Spleen (tissue), 11 donors: ENCODE results near the gene IL17RB. TPM values are rescaled to one million over a fixed set of nuclear protein-coding genes. Genes with fewer than 3 reads are reported as not detected.
A peak's percentile ranks its signal among the peaks of the same experiment; 100 is the strongest.

Experiments used
- DNase-seq: peaks from one replicate; pipeline ENCODE4 v3.0.0-alpha.2; 2020
- H3K27ac ChIP-seq, 8 donors: fragments of 200-600 bp; sonication (generic) in 7 of 8; 1 replicate in 4 of 8; 2 replicates in 4 of 8; pipeline versions ENCODE4 v1.5.0 to v1.8.0; 2016 to 2021; ENCODE audit warnings: inconsistent platforms in 4 of 8, mild to moderate bottlenecking in 4 of 8, moderate library complexity in 1 of 8
- H3K27me3 ChIP-seq, 7 donors: fragments of 200-600 bp; sonication (generic) in 6 of 7; replicated peaks in 1 of 7; 1 replicate in 4 of 7; 2 replicates in 3 of 7; pipeline versions ENCODE4 v1.5.0 to v1.8.0; 2016 to 2021; ENCODE audit warnings: inconsistent platforms in 3 of 7, mild to moderate bottlenecking in 1 of 7
- H3K36me3 ChIP-seq, 6 donors: fragments of 200-600 bp; sonication (generic) in 5 of 6; 1 replicate in 4 of 6; 2 replicates in 2 of 6; pipeline versions ENCODE4 v1.5.0 to v1.8.0; 2016 to 2021; ENCODE audit warnings: inconsistent platforms in 2 of 6
- H3K4me1 ChIP-seq, 6 donors: fragments of 200-600 bp; sonication (generic) in 5 of 6; 1 replicate in 3 of 6; 2 replicates in 3 of 6; pipeline versions ENCODE4 v1.5.0 to v1.8.0; 2016 to 2021; ENCODE audit warnings: inconsistent platforms in 3 of 6
- H3K4me3 ChIP-seq, 8 donors: fragments of 200-600 bp; sonication (generic) in 7 of 8; 1 replicate in 4 of 8; 2 replicates in 4 of 8; pipeline versions ENCODE4 v1.5.0 to v1.8.0; 2016 to 2021; ENCODE audit warnings: inconsistent platforms in 4 of 8, mild to moderate bottlenecking in 4 of 8, moderate library complexity in 2 of 8
- H3K9me3 ChIP-seq, 8 donors: fragments of 200-600 bp; sonication (generic) in 7 of 8; 1 replicate in 4 of 8; 2 replicates in 4 of 8; pipeline versions ENCODE4 v1.5.0 to v1.8.0; 2016 to 2021; ENCODE audit warnings: inconsistent platforms in 4 of 8
- POLR2A ChIP-seq, 3 donors: fragments of 450-650 bp; IDR thresholded peaks; one replicate each; pipeline ENCODE4 v1.5.1; 2017; ENCODE audit warnings: antibody characterized with exemption in 3 of 3, mild to moderate bottlenecking in 1 of 3
- POLR2AphosphoS5 ChIP-seq, 3 donors: sonication (generic); formaldehyde crosslinking; IDR thresholded peaks; one replicate each; pipeline ENCODE4 v1.5.1; 2017; ENCODE audit warnings: antibody characterized with exemption in 3 of 3
- WGBS, 5 donors: extraction: QIAGEN DNeasy Blood & Tissue Kit in 3 of 5; methylation state at CpG; one replicate each; pipeline versions ENCODE4 v1.1.5 to v1.1.7; 2013 to 2018; 5-methylcytosine and 5-hydroxymethylcytosine counted together
- intact Hi-C: fragments of 100-400 bp; cut with DNase I; formaldehyde crosslinking; loops from one replicate; pipeline ENCODE4 v1.15.0; 2023; ENCODE audit warnings: low total_unique reads
- polyA plus RNA-seq, 3 donors: library from polyadenylated mRNA; stranded (reverse); fragments of 200-250 nt; gene quantifications; one replicate each; pipeline ENCODE4 v1.2.1, GENCODE V29; 2013
- total RNA-seq, 7 donors: library from RNA; depleted of rRNA in 3 of 7; stranded (reverse); fragments of >200 nt in 3 of 7; fragmentation: NEBNext Ultra II Directional in 4 of 7; extraction: Animal tissue kit (Norgen Biotek cat#: 25700) in 4 of 7; gene quantifications; one replicate each; pipeline versions ENCODE4 v1.1.0 to v1.2.1, GENCODE V29; 2016 to 2021
- TF ChIP-seq, protein P1 (sequence below), 11 experiments: fragments of 200-600 bp in 7 of 11; fragments of 450-650 bp in 4 of 11; sonication (generic) in 4 of 11; IDR thresholded peaks in 8 of 11; conservative IDR thresholded peaks in 3 of 11; 1 replicate in 7 of 11; 2 replicates in 4 of 11; pipeline versions ENCODE4 v1.4.0 to v1.8.0; 2016 to 2021; ENCODE audit warnings: antibody characterized with exemption in 11 of 11, inconsistent platforms in 4 of 11, mild to moderate bottlenecking in 1 of 11
- donor health status: healthy with polysubstance abuse.
- donor health status: DM: no; HTN: no; CAD: no; lungs with moderate emphysema.
- donor health status: DM: no; HTN: no; CAD: no.
- donor health status: Bipolar disorder and iron deficiency.
- donor health status: healthy.
- donor health status: DM: no; HTN: no; CAD: no.
- donor health status: DM: yes; HTN: yes; CAD: no.

The IL17RB gene
- total and polyA plus RNA-seq, 10 donors, result 0.13 to 0.59 (median 0.26) TPM; not detected in 2

DNA sequence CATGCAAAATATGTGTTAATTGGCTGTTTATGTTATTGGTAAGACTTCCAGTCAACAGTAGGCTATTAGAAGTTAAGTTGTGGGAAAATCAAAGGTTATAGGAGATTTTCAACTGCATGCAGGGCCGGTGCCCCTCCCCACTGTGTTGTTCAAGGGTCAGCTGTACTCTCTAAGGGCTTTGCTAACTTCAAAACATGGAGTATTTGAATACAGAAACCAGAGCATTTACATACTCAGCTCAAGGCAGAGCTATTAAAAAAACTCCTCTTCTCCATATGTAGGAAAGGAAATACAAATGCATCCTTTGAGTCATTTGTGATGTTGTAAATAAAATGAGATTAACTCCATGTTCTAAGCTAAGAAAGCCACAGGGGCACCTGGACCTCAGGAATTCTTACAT is 16.8 kb downstream of the IL17RB start:
- Histone ChIP-seq H3K4me1 (no peaks in the 10 kb centered on the region), H3K9me3 (no peaks in the 10 kb centered on the region), H3K4me3 (no peak overlapping the region), H3K27ac (no peak overlapping the region), H3K36me3 (peaks cover 0 to 100% (median 61%) of the 10 kb centered on the region in 6 donors), H3K27me3 (no peaks in the 10 kb centered on the region)
- intact Hi-C loops, result no loop called here
- WGBS, 5 donors, result 75 to 90% (median 83%) methylated on average over 1 of the region's 1 CpG
- no peak for TF ChIP-seq POLR2A (IDR thresholded peaks at IDR 0.05)
- no peak for TF ChIP-seq POLR2AphosphoS5 (IDR thresholded peaks at IDR 0.05)
- TF ChIP-seq, protein P1, sequence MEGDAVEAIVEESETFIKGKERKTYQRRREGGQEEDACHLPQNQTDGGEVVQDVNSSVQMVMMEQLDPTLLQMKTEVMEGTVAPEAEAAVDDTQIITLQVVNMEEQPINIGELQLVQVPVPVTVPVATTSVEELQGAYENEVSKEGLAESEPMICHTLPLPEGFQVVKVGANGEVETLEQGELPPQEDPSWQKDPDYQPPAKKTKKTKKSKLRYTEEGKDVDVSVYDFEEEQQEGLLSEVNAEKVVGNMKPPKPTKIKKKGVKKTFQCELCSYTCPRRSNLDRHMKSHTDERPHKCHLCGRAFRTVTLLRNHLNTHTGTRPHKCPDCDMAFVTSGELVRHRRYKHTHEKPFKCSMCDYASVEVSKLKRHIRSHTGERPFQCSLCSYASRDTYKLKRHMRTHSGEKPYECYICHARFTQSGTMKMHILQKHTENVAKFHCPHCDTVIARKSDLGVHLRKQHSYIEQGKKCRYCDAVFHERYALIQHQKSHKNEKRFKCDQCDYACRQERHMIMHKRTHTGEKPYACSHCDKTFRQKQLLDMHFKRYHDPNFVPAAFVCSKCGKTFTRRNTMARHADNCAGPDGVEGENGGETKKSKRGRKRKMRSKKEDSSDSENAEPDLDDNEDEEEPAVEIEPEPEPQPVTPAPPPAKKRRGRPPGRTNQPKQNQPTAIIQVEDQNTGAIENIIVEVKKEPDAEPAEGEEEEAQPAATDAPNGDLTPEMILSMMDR (IDR thresholded peaks at IDR 0.05 in 8 of 11, conservative IDR thresholded peaks at IDR 0.05 in 3 of 11), result no peak
- DNase-seq, result no peak

DNA sequence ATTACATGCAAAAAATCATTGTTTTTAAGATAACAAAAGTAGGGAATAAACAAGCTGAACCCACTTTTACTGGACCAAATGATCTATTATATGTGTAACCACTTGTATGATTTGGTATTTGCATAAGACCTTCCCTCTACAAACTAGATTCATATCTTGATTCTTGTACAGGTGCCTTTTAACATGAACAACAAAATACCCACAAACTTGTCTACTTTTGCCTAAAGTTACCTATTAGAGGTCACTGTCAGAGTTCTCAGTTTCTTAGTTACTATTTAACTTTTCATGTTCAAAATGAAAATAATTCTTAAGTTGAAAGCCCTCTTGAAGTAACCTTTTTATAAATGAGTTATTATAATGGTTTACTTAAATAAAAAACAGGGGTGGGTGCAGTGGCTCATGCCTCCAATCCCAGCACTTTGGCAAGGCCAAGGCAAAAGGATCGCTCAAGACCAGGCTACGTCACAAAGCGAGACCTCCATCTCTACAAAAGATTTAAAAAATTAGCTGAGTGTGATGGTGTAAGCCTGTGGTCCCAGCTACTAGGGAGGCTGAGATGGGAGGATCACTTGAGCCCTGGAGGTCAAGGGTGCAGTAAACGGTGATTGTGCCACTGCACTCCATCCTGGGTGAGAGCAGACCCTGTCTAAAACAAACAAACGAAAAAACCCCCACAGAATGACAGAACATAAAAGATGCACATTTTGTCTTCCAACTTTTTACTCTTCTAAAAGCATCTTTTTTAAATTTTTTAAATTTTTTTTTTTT is 19.5 kb downstream of the IL17RB start:
- 90 to 95% (median 93%) methylated on average over 5 of the region's 5 CpGs for WGBS, 5 donors
- intact Hi-C loops, result no loop called here
- Histone ChIP-seq H3K4me1 (no peaks in the 10 kb centered on the region), H3K9me3 (no peaks in the 10 kb centered on the region), H3K27me3 (no peaks in the 10 kb centered on the region), H3K4me3 (no peak overlapping the region), H3K36me3 (peaks cover 2 to 100% (median 83%) of the 10 kb centered on the region in 6 donors), H3K27ac (no peak overlapping the region)
- TF ChIP-seq POLR2A (IDR thresholded peaks at IDR 0.05) (no peak), POLR2AphosphoS5 (IDR thresholded peaks at IDR 0.05) (no peak)
- TF ChIP-seq, protein P1 (IDR thresholded peaks at IDR 0.05 in 8 of 11, conservative IDR thresholded peaks at IDR 0.05 in 3 of 11), result no peak
- no peak for DNase-seq

DNA sequence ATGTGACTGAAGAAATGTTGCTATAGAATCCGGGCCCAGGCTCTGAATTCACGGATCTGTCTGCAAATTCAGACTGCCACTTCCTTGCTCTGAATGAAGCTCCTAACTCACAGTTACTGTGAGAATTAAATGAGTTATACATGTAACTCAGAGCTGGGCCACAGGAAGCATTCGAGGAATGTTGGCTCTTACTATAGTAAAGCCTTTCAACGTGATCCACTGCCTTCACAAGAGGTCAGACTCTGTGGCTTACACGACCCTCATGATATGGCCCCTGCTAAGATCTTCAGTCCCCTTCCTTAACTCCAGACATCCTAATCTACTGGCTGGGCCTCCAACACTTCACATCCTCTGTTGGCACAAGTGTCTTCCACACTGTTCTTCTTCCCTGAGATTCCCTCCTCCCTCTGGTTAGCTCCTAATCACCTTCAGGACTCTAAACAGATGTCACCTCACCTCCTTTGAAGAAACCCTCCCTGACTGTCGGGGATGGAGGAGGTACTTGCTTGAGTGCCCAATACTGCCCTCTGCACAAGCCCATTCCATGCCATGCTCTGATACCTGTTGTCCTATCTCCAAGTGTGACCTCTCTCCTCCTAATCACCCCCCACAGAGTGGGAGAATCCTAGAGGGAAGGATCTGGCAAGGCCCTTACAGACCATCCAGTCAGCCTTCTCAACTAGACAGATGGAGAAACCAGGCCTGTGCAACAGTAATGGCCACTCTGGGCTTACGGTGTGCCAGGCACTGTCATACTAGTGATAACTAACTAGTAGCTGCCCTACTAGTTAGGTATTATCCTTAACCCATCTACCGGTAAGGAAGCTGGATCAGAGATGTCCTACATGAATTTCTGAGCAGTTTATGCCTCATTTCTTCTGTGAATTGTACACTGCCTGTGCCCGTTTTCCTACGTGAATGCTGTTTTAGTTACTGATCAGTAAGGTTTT is 34.3 kb downstream of the IL17RB start:
- Histone ChIP-seq H3K4me3 (peak overlapping the region; percentile 81 to 95 (median 90)), H3K9me3 (no peaks in the 10 kb centered on the region), H3K36me3 (peaks cover 2 to 70% (median 61%) of the 10 kb centered on the region in 6 donors), H3K4me1 (peaks cover 11 to 32% (median 16%) of the 10 kb centered on the region in 6 donors), H3K27ac (peak overlapping the region in 3 of 8 donors; percentile 88 to 93 (median 93)), H3K27me3 (no peaks in the 10 kb centered on the region)
- DNase-seq, result no peak
- intact Hi-C loops, result no loop called here
- 67 to 78% (median 75%) methylated on average over 10 of the region's 10 CpGs for WGBS, 5 donors
- TF ChIP-seq POLR2A (IDR thresholded peaks at IDR 0.05) (no peak), POLR2AphosphoS5 (IDR thresholded peaks at IDR 0.05) (no peak)
- TF ChIP-seq, protein P1 (IDR thresholded peaks at IDR 0.05 in 8 of 11, conservative IDR thresholded peaks at IDR 0.05 in 3 of 11), result no peak
